LNCaP clone FGC (cell line): ENCODE data around the gene P3H1.
"Not testable (repeated sequence)": the region's sequence is repeated elsewhere in the genome, so short reads cannot be mapped to it uniquely, and the experiment has no call there.

ENCODE experiments used
- DNase-seq: peaks from one replicate; pipeline ENCODE4 v3.0.0-alpha.2; 2011; ENCODE audit warnings: low read depth
- H3K4me3 ChIP-seq: 2 replicates; pipeline ENCODE4 v1.5.1; 2011; ENCODE audit warnings: mild to moderate bottlenecking, low read depth, low read length, control low read depth
- TF ChIP-seq, protein P1 (sequence below): IDR thresholded peaks from 2 replicates; pipeline ENCODE4 v1.5.1; 2012; ENCODE audit warnings: mild to moderate bottlenecking; ENCODE audit not compliant: control insufficient read depth, insufficient read depth; ENCODE audit errors: extremely low read depth

The P3H1 gene

DNA sequence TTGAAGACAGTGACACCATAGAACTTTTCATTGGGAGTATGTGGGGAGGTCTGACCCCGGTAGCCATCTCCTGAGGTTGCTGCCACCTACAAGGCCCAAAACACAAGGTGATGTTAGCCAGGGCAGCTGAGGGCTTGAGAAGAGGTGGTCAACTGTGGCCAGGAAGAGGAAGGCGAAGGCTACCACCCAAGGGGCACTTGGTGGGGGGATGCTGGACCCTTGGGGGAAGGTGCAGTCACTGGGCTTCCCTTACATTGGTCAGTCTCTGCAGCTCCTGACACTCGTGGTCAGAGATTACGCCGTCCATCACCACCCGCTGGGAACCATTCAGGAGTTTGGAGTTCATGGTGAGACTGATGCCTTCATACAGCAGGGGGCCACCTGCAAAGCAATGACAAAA is 14.5 kb downstream of the P3H1 start:
- no peak overlapping the region for H3K4me3 ChIP-seq
- TF ChIP-seq, protein P1, sequence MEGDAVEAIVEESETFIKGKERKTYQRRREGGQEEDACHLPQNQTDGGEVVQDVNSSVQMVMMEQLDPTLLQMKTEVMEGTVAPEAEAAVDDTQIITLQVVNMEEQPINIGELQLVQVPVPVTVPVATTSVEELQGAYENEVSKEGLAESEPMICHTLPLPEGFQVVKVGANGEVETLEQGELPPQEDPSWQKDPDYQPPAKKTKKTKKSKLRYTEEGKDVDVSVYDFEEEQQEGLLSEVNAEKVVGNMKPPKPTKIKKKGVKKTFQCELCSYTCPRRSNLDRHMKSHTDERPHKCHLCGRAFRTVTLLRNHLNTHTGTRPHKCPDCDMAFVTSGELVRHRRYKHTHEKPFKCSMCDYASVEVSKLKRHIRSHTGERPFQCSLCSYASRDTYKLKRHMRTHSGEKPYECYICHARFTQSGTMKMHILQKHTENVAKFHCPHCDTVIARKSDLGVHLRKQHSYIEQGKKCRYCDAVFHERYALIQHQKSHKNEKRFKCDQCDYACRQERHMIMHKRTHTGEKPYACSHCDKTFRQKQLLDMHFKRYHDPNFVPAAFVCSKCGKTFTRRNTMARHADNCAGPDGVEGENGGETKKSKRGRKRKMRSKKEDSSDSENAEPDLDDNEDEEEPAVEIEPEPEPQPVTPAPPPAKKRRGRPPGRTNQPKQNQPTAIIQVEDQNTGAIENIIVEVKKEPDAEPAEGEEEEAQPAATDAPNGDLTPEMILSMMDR, result no peak
- DNase-seq, result no peak

DNA sequence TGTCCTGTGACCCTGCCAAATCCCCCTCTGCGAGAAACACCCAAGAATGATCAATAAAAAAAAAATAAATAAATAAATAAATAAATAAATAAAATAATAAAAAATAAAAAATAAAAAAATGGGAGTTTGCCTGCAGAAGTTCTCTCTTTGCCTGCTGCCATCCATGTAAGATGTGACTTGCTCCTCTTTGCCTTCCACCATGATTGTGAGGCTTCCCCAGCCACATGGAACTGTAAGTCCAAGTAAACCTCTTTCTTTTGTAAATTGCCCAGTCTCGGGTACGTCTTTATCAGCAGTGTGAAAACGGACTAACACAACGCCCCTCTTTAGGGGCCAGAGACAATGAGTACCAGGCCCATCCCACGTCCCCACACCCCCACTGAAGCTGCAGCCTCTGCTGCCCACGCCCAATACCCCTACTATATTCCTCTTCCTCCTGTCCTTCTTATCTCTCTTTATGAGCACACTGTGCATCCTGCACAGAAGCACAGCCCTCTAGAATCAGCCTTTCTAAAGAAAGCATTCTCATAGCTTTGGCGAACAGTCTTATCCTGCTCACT is 15.2 kb downstream of the P3H1 start:
- not testable (repeated sequence) for DNase-seq, H3K4me3 ChIP-seq

GRCh38 chr1:42750041-42750440 is 16.8 kb downstream of the P3H1 start:
- no peak for DNase-seq
- no peak overlapping the region for H3K4me3 ChIP-seq
- TF ChIP-seq, protein P1, result no peak

DNA sequence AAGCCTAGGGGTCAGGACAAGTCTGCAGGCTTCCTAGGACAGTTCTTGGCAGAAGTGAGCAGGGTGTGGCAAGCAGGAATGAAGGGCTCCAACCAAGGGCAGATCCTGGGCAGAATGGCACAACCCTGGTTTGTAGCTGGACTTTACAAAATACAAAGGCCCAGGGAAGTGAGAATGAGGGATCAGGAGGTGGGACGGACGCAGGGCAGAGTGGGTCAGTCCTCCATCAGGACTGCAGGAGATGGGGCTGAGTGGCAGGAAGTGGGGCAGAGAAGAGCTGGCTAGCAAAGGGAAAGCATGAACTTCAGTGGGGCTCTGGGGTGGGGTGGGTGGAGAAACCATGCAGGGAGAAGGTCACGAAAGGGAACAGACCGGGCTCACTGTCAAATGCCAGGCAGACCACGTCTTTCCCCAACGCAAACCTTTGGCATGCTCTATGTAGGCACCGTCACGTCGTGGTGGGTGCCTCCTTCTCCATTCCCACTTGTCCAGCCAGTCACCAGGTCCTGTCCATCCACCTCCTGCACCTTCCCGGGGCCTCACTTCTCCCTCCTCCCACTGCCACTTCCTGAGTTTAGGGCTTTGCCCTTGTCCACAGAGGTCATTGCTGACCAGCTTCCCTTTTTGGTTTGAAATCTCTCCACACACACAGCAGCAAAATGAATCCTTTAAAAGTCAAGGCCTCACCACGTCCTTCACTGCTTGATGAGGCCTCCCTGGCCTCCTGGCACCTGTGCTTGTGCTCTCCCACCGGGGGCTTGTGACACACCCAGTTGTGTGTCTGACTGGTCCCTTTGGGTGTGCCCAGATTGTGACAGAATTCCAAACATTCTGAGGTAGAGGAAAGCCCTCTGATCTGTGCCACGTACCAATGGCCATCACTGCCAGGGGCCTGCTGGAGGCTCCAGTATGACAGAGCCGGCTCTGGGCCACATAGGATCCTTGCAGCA is 18.1 kb downstream of the P3H1 start:
- no peak for DNase-seq
- TF ChIP-seq, protein P1, result no peak
- H3K4me3 ChIP-seq, result no peak overlapping the region

DNA sequence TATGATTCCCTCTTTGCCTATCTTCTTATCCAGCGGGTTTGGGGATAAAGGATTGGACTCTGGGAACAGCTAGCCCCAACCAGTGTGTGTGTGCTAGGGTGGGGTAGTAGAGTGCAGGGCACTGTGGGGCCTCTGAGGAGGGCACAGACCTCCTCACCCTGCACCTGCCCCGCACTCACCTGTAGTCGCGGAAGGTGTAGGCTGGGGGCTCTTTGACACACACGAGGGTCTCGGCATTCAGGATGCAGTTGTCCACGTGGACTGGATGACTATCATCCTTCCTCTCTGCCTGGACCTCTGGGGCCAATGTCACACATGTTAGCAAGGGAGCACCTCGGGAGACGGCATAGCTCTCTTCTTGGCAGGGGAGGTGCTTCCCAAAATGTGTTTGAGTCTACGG is 18.8 kb downstream of the P3H1 start:
- TF ChIP-seq, protein P1, result no peak
- no peak overlapping the region for H3K4me3 ChIP-seq
- no peak for DNase-seq

DNA sequence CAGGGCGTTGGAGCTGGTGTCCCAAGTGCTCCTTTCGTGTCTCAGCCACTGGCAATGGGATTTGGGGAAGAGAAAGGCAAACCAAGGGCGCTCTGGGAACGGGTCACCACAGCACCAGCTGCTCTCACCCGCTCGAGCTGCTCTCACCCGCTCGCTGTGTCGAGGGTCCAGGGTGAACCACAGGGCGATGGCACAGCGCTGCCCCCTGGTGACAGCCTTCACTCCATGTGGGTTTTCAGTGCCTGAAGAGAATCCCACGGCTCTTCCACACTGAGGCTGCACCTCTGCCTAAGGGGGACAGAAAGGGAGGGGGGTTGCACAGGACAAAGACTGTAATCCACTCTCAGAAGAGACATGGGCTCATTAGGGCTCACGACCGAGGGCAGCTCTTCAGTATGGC is 19.7 kb downstream of the P3H1 start:
- DNase-seq, result no peak
- H3K4me3 ChIP-seq, result no peak overlapping the region
- TF ChIP-seq, protein P1, result peak; percentile 63

GRCh38 chr1:42746436-42747105 is 20.3 kb downstream of the P3H1 start:
- no peak for DNase-seq
- H3K4me3 ChIP-seq, result no peak overlapping the region
- TF ChIP-seq, protein P1, result no peak
